HepG2 (cell line): ENCODE measurements around the gene NRAS. TPM values are rescaled to one million over a fixed set of nuclear protein-coding genes. Genes with fewer than 3 reads are reported as not detected.

Source experiments
- ATAC-seq: fragments of 200-7000 bp; cut with Tn5 transposase; 3 replicates; pipeline ENCODE4 v1.9.1; 2020; ENCODE audit warnings: mild to moderate bottlenecking, moderate library complexity
- BruUV-seq: library from RNA; stranded (reverse); fragments of 400-500 nt; replicated peaks from 2 replicates; lab custom pipeline; 2021; lab: Mats Ljungman, UMichigan
- CTCF ChIA-PET: fragments of 300-600 bp; formaldehyde crosslinking; extraction: SDS; loops from one replicate; lab custom pipeline; 2021; ENCODE audit warnings: low total read pairs, inconsistent platforms, low intra/inter-chr PET ratio; lab: Yijun Ruan, JAX
- POLR2A ChIA-PET: fragments of 350-600 bp; sonication (Branson Sonifier 250); formaldehyde crosslinking; loops from one replicate; lab custom pipeline; 2020; ENCODE audit warnings: antibody characterized with exemption, inconsistent platforms; lab: Yijun Ruan, JAX
- DNase-seq: peaks from one replicate; pipeline ENCODE4 v3.0.0-alpha.2; 2015; ENCODE audit warnings: low spot score
- FAIRE-seq: peaks from 3 replicates; lab custom pipeline; 2011; peaks lifted over from hg19 to GRCh38; lab: Jason Lieb, UNC
- H2AFZ ChIP-seq: one replicate; pipeline ENCODE4 v1.6.1; 2011; ENCODE audit warnings: low read length, inconsistent platforms
- H3K27ac ChIP-seq: fragments of 300-600 bp; 3 replicates; pipeline ENCODE4 v1.8.0; 2011; ENCODE audit warnings: mixed run types, mild to moderate bottlenecking, mixed read lengths, low read length, inconsistent platforms; ENCODE audit not compliant: insufficient read depth; ENCODE audit errors: extremely low read length
- H3K27me3 ChIP-seq, 2 experiments: fragments of 200-600 bp in 1 of 2; 2 replicates in 1 of 2; 3 replicates in 1 of 2; pipeline versions ENCODE4 v1.6.0 to v1.8.0; 2011; ENCODE audit warnings: low read length in 2 of 2, mild to moderate bottlenecking in 2 of 2, moderate library complexity in 2 of 2, inconsistent platforms in 1 of 2; ENCODE audit not compliant: insufficient read depth in 2 of 2, control insufficient read depth in 1 of 2
- H3K36me3 ChIP-seq, 2 experiments: fragments of 200-600 bp in 1 of 2; replicated peaks in 1 of 2; 2 replicates in 1 of 2; 3 replicates in 1 of 2; pipeline versions ENCODE4 v1.5.1 to v1.8.0; 2011; ENCODE audit warnings: low read length in 2 of 2, inconsistent platforms in 1 of 2; ENCODE audit not compliant: insufficient read depth in 2 of 2, control insufficient read depth in 1 of 2
- H3K4me1 ChIP-seq: 2 replicates; pipeline ENCODE4 v1.5.1; 2012; ENCODE audit warnings: low read length, inconsistent platforms; ENCODE audit not compliant: insufficient read depth
- H3K4me2 ChIP-seq: 2 replicates; pipeline ENCODE4 v1.6.0; 2011; ENCODE audit warnings: low read depth, low read length, inconsistent platforms
- H3K4me3 ChIP-seq, 3 experiments: fragments of 200-600 bp in 1 of 3; sonication (generic), shearing (Covaris generic) in 1 of 3; replicated peaks in 1 of 3; 2 replicates each; pipeline ENCODE4 v1.5.1; 2011 to 2016; ENCODE audit warnings: low read length in 3 of 3, inconsistent platforms in 2 of 3, low read depth in 2 of 3, mild to moderate bottlenecking in 2 of 3, control low read depth in 1 of 3, mixed read lengths in 1 of 3; ENCODE audit not compliant: insufficient read depth in 1 of 3
- H3K79me2 ChIP-seq: one replicate; pipeline ENCODE4 v1.6.1; 2011; ENCODE audit warnings: low read length, inconsistent platforms; ENCODE audit not compliant: insufficient read depth
- H3K9ac ChIP-seq: 2 replicates; pipeline ENCODE4 v1.6.0; 2011; ENCODE audit warnings: mild to moderate bottlenecking, low read depth, low read length, inconsistent platforms; ENCODE audit not compliant: insufficient read depth
- H3K9me3 ChIP-seq: 2 replicates; pipeline ENCODE4 v1.5.1; 2012; ENCODE audit warnings: mild to moderate bottlenecking, low read length
- H4K20me1 ChIP-seq: 2 replicates; pipeline ENCODE4 v1.6.0; 2011; ENCODE audit warnings: inconsistent platforms, mild to moderate bottlenecking, low read length, moderate library complexity; ENCODE audit not compliant: insufficient read depth
- AHDC1 ChIP-seq: sonication (generic); formaldehyde crosslinking; IDR thresholded peaks from 2 replicates; pipeline ENCODE4 v1.5.1; 2020; ENCODE audit warnings: mild to moderate bottlenecking, missing genetic modification reagents, borderline replicate concordance
- BCLAF1 ChIP-seq: fragments of 450-650 bp; IDR thresholded peaks from 2 replicates; pipeline ENCODE4 v1.6.1; 2017; ENCODE audit warnings: mild to moderate bottlenecking
- FOXK1 ChIP-seq: sonication (generic); formaldehyde crosslinking; IDR thresholded peaks from 2 replicates; pipeline ENCODE4 v1.4.0; 2020; ENCODE audit warnings: low read depth, missing genetic modification reagents, borderline replicate concordance
- GPN1 ChIP-seq: sonication (generic); formaldehyde crosslinking; IDR thresholded peaks from 2 replicates; pipeline ENCODE4 v1.5.1; 2020; ENCODE audit warnings: missing genetic modification reagents, borderline replicate concordance
- MBNL3 ChIP-seq: fragments of 250-450 bp; sonication (Bioruptor Pico); conservative IDR thresholded peaks from 2 replicates; pipeline ENCODE4 v1.8.0; 2022; ENCODE audit warnings: mild to moderate bottlenecking, inconsistent platforms
- PAX8 ChIP-seq: sonication (generic); formaldehyde crosslinking; IDR thresholded peaks from 2 replicates; pipeline ENCODE4 v1.8.0; 2022; ENCODE audit warnings: mild to moderate bottlenecking, missing genetic modification reagents, borderline replicate concordance
- PITX1 ChIP-seq: sonication (generic); formaldehyde crosslinking; IDR thresholded peaks from 2 replicates; pipeline ENCODE4 v1.5.1; 2020; ENCODE audit warnings: mild to moderate bottlenecking, missing genetic modification reagents
- RERE ChIP-seq: IDR thresholded peaks from 2 replicates; pipeline ENCODE4 v1.6.1; 2016; ENCODE audit warnings: low read depth, missing genetic modification reagents, missing compliant biosample characterization
- TAF15 ChIP-seq: fragments of 200-400 bp; formaldehyde crosslinking; IDR thresholded peaks from one replicate; pipeline ENCODE4 v1.6.1; 2018; ENCODE audit warnings: mild to moderate bottlenecking, low read depth, low read length; ENCODE audit not compliant: poor library complexity, severe bottlenecking
- TRIM24 ChIP-seq: sonication (generic); formaldehyde crosslinking; IDR thresholded peaks from 2 replicates; pipeline ENCODE4 v1.8.0; 2022; ENCODE audit warnings: mild to moderate bottlenecking, missing genetic modification reagents
- ZNF44 ChIP-seq: sonication (generic); formaldehyde crosslinking; IDR thresholded peaks from 2 replicates; pipeline ENCODE4 v1.5.1; 2020; ENCODE audit warnings: mild to moderate bottlenecking, missing genetic modification reagents
- WGBS: methylation state at CpG from one replicate; pipeline ENCODE4 v1.1.6; 2017; ENCODE audit warnings: low lambda C conversion rate; 5-methylcytosine and 5-hydroxymethylcytosine counted together
- in situ Hi-C: cut with HindIII; loops from 2 replicates; pipeline ENCODE4 v1.10.0; 2017; ENCODE audit warnings: low pct_unique_long_range_greater_than_20kb; ENCODE audit not compliant: extremely low pct_ligation_motif_present
- intact Hi-C: fragments of 100-400 bp; cut with micrococcal nuclease; formaldehyde crosslinking; loops from one replicate; pipeline ENCODE4 v1.10.0; 2022; ENCODE audit not compliant: unreplicated experiment
- polyA plus RNA-seq, 8 experiments: library from polyadenylated mRNA; depleted of rRNA in 3 of 8; stranded (reverse) in 7 of 8; unstranded in 1 of 8; fragments of >200 nt; fragmentation: Illumina TruSeq in 4 of 8; extraction: Trizol in 4 of 8; gene quantifications; 2 replicates each; pipeline versions ENCODE4 v1.2.1 to v1.2.3, GENCODE V29; 2011 to 2016; ENCODE audit warnings: low read depth in 4 of 8, missing spikeins in 1 of 8, mixed read lengths in 1 of 8; ENCODE audit not compliant: insufficient read depth in 1 of 8
- total RNA-seq, 5 experiments: library from RNA; depleted of rRNA; stranded (reverse); fragments of >200 nt; fragmentation: Illumina TruSeq; extraction: Trizol; gene quantifications; 2 replicates each; pipeline ENCODE4 v1.2.3, GENCODE V29; 2016; ENCODE audit warnings: low read depth in 1 of 5

Gene NRAS
- total and polyA plus RNA-seq, 2 of the 13 experiments (the other 11 are each of a cell fraction or from before 2014, with no cell fraction given) = 38.6 to 58.8 TPM

- peaks cover 49% of the 10 kb centered on the region for H3K4me1 ChIP-seq
- FAIRE-seq (no peak), DNase-seq (no peak), ATAC-seq (no peak)
- no TSS peak for BruUV-seq
- peaks cover 96% of the 10 kb centered on the region for H3K79me2 ChIP-seq
- peaks cover 86% of the 10 kb centered on the region for H4K20me1 ChIP-seq
- CTCF ChIA-PET = no interaction called here
- no peak overlapping the region for H3K9ac ChIP-seq
- in situ Hi-C loops (loop anchor here (5.0 kb wide), 1 partner anchor 36 kb away; the partner anchor contains the start of gene NRAS), intact Hi-C loops (no loop called here)
- WGBS = 94% methylated on average over 4 of the region's 4 CpGs
- no peak overlapping the region for H2AFZ ChIP-seq
- H3K4me2 ChIP-seq = no peak overlapping the region
- TF ChIP-seq AHDC1 (CRISPR knock-in tag) (no peak), TRIM24 (CRISPR knock-in tag) (no peak), MBNL3 (CRISPR knock-in tag) (no peak), FOXK1 (no peak), GPN1 (no peak), BCLAF1 (no peak), ZNF44 (CRISPR knock-in tag) (no peak), PITX1 (CRISPR knock-in tag) (no peak), PAX8 (CRISPR knock-in tag) (no peak), RERE (no peak), TAF15 (no peak)
- peaks cover 1 to 21% of the 10 kb centered on the region in 2 experiments; a peak in 3 of 5 replicates for H3K36me3 ChIP-seq
- POLR2A ChIA-PET = no interaction called here
- no peak overlapping the region for H3K27ac ChIP-seq
- no peak overlapping the region for H3K4me3 ChIP-seq
- no peaks in the 10 kb centered on the region; a peak in 1 of 5 replicates for H3K27me3 ChIP-seq
- H3K9me3 ChIP-seq = no peaks in the 10 kb centered on the region
Measured at GRCh38 chr1:114753143-114753542, 36.6 kb upstream of the NRAS start.
